Heart left ventricle (tissue), 16 donors: ENCODE results near the gene CXCL14. TPM values are rescaled to one million over a fixed set of nuclear protein-coding genes. Genes with fewer than 3 reads are reported as not detected.

Experiments
- ATAC-seq, 4 donors: fragments of 200-7000 bp; cut with Tn5 transposase; one replicate each; pipeline ENCODE4 v1.9.1; 2020 to 2022; ENCODE audit warnings: moderate library complexity in 4 of 4, mild to moderate bottlenecking in 3 of 4, moderate number of reproducible peaks in 1 of 4
- DNase-seq, 5 donors: peaks; one replicate each; pipeline ENCODE4 v3.0.0-alpha.2; 2020
- H3K27ac ChIP-seq, 12 donors: fragments of 200-600 bp; sonication (generic) in 4 of 12; one replicate each; pipeline versions ENCODE4 v1.5.0 to v1.8.0; 2016 to 2022; ENCODE audit warnings: mild to moderate bottlenecking in 2 of 12
- H3K27me3 ChIP-seq, 9 donors: fragments of 200-600 bp; sonication (generic) in 2 of 9; one replicate each; pipeline versions ENCODE4 v1.5.1 to v1.8.0; 2016 to 2022; ENCODE audit warnings: mild to moderate bottlenecking in 3 of 9
- H3K36me3 ChIP-seq, 9 donors: fragments of 200-600 bp; sonication (generic) in 2 of 9; one replicate each; pipeline versions ENCODE4 v1.5.0 to v1.8.0; 2018 to 2022; ENCODE audit warnings: mild to moderate bottlenecking in 2 of 9
- H3K4me1 ChIP-seq, 12 donors: fragments of 200-600 bp; sonication (generic) in 4 of 12; one replicate each; pipeline versions ENCODE4 v1.5.0 to v1.8.0; 2016 to 2022; ENCODE audit warnings: mild to moderate bottlenecking in 3 of 12
- H3K4me3 ChIP-seq, 12 donors: fragments of 200-600 bp; sonication (generic) in 4 of 12; one replicate each; pipeline versions ENCODE4 v1.5.0 to v1.8.0; 2017 to 2022; ENCODE audit warnings: mild to moderate bottlenecking in 9 of 12, moderate library complexity in 4 of 12
- H3K9me3 ChIP-seq, 12 donors: fragments of 200-600 bp; sonication (generic) in 4 of 12; one replicate each; pipeline versions ENCODE4 v1.5.0 to v1.8.0; 2016 to 2022; ENCODE audit warnings: mild to moderate bottlenecking in 1 of 12
- POLR2A ChIP-seq, 2 donors: fragments of 450-650 bp; IDR thresholded peaks; one replicate each; pipeline ENCODE4 v1.6.1; 2017; ENCODE audit warnings: antibody characterized with exemption in 2 of 2, mild to moderate bottlenecking in 2 of 2, moderate library complexity in 2 of 2
- WGBS, 4 donors: extraction: QIAGEN DNeasy Blood & Tissue Kit in 2 of 4; methylation state at CpG; one replicate each; pipeline versions ENCODE4 v1.1.5 to v1.1.7; 2013 to 2018; 5-methylcytosine and 5-hydroxymethylcytosine counted together
- intact Hi-C, 10 donors: fragments of 100-400 bp; cut with DNase I; formaldehyde crosslinking; loops; one replicate each; pipeline versions ENCODE4 v1.11.1 to v1.14.2; 2022
- polyA plus RNA-seq, 2 donors: library from polyadenylated mRNA; stranded (reverse); fragments of 200-250 nt; gene quantifications; one replicate each; pipeline ENCODE4 v1.2.3, GENCODE V29; 2013
- total RNA-seq, 9 donors: library from RNA; depleted of rRNA in 2 of 9; stranded (reverse); fragments of >200 nt in 2 of 9; fragmentation: NEBNext Ultra II Directional in 3 of 9; extraction: Animal tissue kit (Norgen Biotek cat#: 25700) in 3 of 9; gene quantifications; one replicate each; pipeline versions ENCODE4 v1.1.0 to v1.2.4, GENCODE V29; 2016 to 2023
- TF ChIP-seq, protein P1 (sequence below), 12 donors: fragments of 200-600 bp; sonication (generic) in 4 of 12; IDR thresholded peaks; one replicate each; pipeline versions ENCODE4 v1.5.0 to v1.8.0; 2018 to 2022; ENCODE audit warnings: antibody characterized with exemption in 12 of 12, mild to moderate bottlenecking in 5 of 12
- donor health status: ischemic (EF 13 %, LVEDD 7.1; RV severe dilation, severe dysfunction).
- donor health status: healthy with polysubstance abuse.
- donor health status: DM: no; HTN: yes; CAD: no.
- donor health status: DM: no; HTN: no; CAD: no.
- donor health status: ischemic (EF 25% LVEDD 6.9; RV normal size, moderate dysfunction).
- donor health status: ischemic (EF 25% LVEDD 5.7; RV mildly dilated, moderate dysfunction).
- donor health status: healthy.
- donor health status: DM: yes; HTN: yes; CAD: no.
- donor health status: ischemic (EF 35%, LVEDD 5.7; RV mildly dilated, moderate dysfunction).
- donor health status: nonischemic (EF 11% LVEDD 7.7; RV severe dilation, severe dysfunction).
- donor health status: DM: yes; HTN: yes; CAD: no.
- donor health status: PGD.
- donor health status: ischemic (EF 29% LVEDD 5.4; RV normal size, mild dysfunction).
- donor health status: nonischemic (EF 23%, LVEDD 6.1; RV moderate dilation, normal function).

Gene CXCL14
- total and polyA plus RNA-seq, 11 donors: 0.22 to 31.8 (median 0.69) TPM

DNA sequence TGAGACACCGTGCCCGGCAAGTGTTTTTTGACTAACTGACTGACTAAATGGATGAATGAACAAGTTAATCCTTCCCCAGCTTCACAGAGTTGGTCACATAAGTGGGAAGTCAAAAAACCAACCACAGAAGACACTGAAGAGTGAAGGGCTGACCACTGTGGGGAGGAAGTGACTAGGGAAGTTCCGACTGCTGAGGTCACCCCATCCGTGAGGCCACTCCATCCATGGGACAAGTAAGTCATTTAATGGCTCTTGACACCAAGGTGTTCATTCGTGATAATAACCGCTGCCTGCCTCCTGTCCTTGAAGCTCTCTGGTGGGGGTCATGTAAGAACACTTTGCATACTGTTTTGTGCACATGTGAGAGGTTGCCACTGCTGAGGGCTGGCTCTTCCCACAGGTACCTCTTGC is 22.2 kb upstream of the CXCL14 start:
- WGBS, 4 donors: 84 to 88% (median 87%) methylated on average over 6 of the region's 6 CpGs
- H3K27ac ChIP-seq: no peak overlapping the region
- H3K4me3 ChIP-seq: no peak overlapping the region
- H3K27me3 ChIP-seq: peaks cover 0 to 11% (median 0%) of the 10 kb centered on the region in 9 donors
- H3K4me1 ChIP-seq: no peaks in the 10 kb centered on the region
- DNase-seq (no peak), ATAC-seq (no peak)
- no peaks in the 10 kb centered on the region for H3K36me3 ChIP-seq
- intact Hi-C loops: no loop called here
- no peaks in the 10 kb centered on the region for H3K9me3 ChIP-seq
- TF ChIP-seq, protein P1, sequence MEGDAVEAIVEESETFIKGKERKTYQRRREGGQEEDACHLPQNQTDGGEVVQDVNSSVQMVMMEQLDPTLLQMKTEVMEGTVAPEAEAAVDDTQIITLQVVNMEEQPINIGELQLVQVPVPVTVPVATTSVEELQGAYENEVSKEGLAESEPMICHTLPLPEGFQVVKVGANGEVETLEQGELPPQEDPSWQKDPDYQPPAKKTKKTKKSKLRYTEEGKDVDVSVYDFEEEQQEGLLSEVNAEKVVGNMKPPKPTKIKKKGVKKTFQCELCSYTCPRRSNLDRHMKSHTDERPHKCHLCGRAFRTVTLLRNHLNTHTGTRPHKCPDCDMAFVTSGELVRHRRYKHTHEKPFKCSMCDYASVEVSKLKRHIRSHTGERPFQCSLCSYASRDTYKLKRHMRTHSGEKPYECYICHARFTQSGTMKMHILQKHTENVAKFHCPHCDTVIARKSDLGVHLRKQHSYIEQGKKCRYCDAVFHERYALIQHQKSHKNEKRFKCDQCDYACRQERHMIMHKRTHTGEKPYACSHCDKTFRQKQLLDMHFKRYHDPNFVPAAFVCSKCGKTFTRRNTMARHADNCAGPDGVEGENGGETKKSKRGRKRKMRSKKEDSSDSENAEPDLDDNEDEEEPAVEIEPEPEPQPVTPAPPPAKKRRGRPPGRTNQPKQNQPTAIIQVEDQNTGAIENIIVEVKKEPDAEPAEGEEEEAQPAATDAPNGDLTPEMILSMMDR (IDR thresholded peaks at IDR 0.05): no peak
- TF ChIP-seq POLR2A (IDR thresholded peaks at IDR 0.05): no peak

DNA sequence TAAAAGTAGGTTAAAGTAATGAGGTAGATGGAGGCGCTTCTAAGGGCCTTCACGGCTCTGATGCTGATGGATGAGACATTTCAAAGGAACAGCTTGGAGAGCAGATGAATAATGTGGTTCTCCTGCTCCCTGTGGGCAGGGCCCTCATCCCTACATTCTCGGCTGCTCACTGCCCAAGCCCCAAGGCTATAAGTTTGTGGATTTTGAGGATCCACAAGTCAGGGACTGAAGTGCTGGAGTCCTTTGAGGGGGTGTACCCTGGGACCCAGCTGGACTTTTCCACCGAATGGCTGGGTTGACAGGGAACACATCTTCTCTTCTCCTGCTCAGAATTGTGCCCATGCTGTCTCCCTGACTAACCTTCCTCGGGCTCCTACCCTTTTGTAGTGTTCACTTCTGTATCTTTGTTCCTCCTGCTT is 21.4 kb upstream of the CXCL14 start:
- intact Hi-C loops: no loop called here
- Histone ChIP-seq H3K4me3 (no peak overlapping the region), H3K9me3 (peaks cover 0 to 5% (median 0%) of the 10 kb centered on the region in 12 donors), H3K27ac (no peak overlapping the region), H3K4me1 (no peaks in the 10 kb centered on the region), H3K36me3 (no peaks in the 10 kb centered on the region), H3K27me3 (peaks cover 0 to 11% (median 0%) of the 10 kb centered on the region in 9 donors)
- DNase-seq (no peak), ATAC-seq (no peak)
- TF ChIP-seq, protein P1 (IDR thresholded peaks at IDR 0.05): no peak
- TF ChIP-seq POLR2A (IDR thresholded peaks at IDR 0.05): no peak
- WGBS, 4 donors: 74 to 85% (median 80%) methylated on average over 5 of the region's 5 CpGs

DNA sequence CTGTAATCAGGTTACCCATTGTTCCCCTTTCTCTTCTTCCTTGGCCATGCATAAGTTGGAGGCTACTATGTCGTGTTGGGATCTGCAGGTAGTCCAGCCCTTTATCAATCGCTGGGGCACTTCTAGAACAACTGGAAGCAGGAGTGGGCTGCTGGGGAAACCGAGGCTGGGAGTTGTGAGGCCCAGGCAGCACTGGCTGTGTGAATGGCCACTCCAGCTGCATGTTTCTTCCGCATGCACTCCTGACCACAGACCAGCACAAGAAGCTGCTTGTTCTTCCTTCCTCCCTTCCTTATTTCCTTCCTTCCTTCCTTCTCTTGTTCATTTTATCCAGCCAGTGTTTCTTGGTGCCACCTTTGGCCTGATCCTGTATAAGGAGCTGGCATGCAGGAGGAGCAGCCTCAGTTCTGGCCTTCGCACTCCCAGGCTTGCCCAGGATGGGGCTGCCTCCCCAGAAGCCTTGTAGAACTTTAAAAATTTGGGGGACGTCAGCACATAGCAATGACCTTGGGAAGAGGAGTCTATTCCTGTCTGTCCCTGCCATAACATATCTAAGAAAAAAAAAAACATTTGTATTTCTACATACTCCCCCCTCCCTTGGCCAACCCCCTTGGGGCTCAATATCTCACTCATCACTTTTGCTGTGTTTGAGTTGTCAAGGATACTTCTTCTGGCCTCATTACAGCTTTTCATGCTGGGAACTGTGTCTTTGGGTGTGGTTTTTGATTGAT is 20.8 kb upstream of the CXCL14 start:
- DNase-seq (no peak), ATAC-seq (no peak)
- Histone ChIP-seq H3K27ac (no peak overlapping the region), H3K4me3 (no peak overlapping the region), H3K9me3 (peaks cover 0 to 5% (median 0%) of the 10 kb centered on the region in 12 donors), H3K27me3 (peaks cover 0 to 12% (median 0%) of the 10 kb centered on the region in 9 donors), H3K4me1 (no peaks in the 10 kb centered on the region), H3K36me3 (no peaks in the 10 kb centered on the region)
- intact Hi-C loops: no loop called here
- WGBS, 4 donors: 77 to 81% (median 78%) methylated on average over 6 of the region's 6 CpGs
- no peak for TF ChIP-seq POLR2A (IDR thresholded peaks at IDR 0.05)
- TF ChIP-seq, protein P1 (IDR thresholded peaks at IDR 0.05): no peak

DNA sequence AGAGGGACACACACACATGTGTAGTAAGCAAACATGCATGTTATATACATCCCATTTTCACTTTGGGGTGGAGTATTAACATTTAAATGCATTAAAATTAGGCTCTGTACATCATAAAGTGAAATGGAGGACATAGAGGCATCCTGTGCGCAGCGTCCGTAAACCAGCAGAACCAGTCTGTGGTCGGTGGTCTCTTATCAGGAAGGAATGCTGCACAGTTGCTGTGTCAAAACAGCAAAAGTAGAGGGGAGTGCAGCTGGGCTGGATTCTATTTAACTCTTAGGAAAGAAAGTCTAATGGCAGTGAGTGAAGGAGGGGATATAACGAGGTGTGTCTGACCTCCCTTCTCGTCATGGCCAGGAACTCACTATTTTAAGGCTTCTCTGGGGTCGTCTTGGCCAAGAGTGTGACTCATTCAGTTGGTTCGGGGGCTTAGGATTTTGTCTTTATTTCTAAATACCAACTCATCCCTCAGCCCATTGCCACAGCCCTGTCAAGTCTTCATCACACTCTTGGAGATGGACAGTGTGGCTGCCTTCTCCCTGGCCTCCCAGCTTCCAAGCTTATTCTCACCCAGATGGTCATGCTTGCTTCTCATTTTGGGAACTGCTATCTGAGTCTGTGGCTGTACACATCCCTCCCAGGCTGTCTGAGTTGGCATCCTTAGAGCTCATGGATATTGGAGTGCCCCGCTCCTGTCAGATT is 20.1 kb upstream of the CXCL14 start:
- Histone ChIP-seq H3K27ac (no peak overlapping the region), H3K4me3 (no peak overlapping the region), H3K36me3 (no peaks in the 10 kb centered on the region), H3K4me1 (no peaks in the 10 kb centered on the region), H3K9me3 (peaks cover 0 to 5% (median 0%) of the 10 kb centered on the region in 12 donors), H3K27me3 (peaks cover 0 to 14% (median 0%) of the 10 kb centered on the region in 9 donors)
- 54 to 58% (median 55%) methylated on average over 9 of the region's 9 CpGs for WGBS, 4 donors
- intact Hi-C loops: no loop called here
- ATAC-seq (no peak), DNase-seq (no peak)
- TF ChIP-seq, protein P1 (IDR thresholded peaks at IDR 0.05): no peak
- TF ChIP-seq POLR2A (IDR thresholded peaks at IDR 0.05): no peak
